ENCODE data around the gene CALML5.

CALML5 gene

GRCh38 chr10:5450605-5451384 lies 48.6 kb downstream of the CALML5 start:
- no peak overlapping the region for H3K56ac ChIP-seq (ENCODE audit: low read length)
- no peak overlapping the region for H2AK5ac ChIP-seq (ENCODE audit: low read length)
- no peak overlapping the region for H3K4ac ChIP-seq (ENCODE audit: low read depth, low read length)
- H3K27ac ChIP-seq (ENCODE audit: low read depth, low read length): no peak overlapping the region
- DNase-seq: no peak
- H4K8ac ChIP-seq (ENCODE audit: low read depth, low read length): no peak overlapping the region
- peaks cover 8% of the 10 kb centered on the region for H3K36me3 ChIP-seq (ENCODE audit: control insufficient read depth, insufficient read depth, low read length)
- H3K4me1 ChIP-seq (ENCODE audit: control insufficient read depth, low read depth, low read length): no peaks in the 10 kb centered on the region
- H3K9ac ChIP-seq (ENCODE audit: low read length): no peak overlapping the region
- WGBS (ENCODE audit: extremely low coverage, insufficient coverage, low lambda C conversion rate): no CpG with 5 or more reads among the region's 4 CpGs
- no peak overlapping the region for H3K4me3 ChIP-seq (ENCODE audit: low read length)
- H3K23ac ChIP-seq (ENCODE audit: low read length): no peak overlapping the region
- no peak overlapping the region for H3K18ac ChIP-seq (ENCODE audit: low read length)
- H2BK120ac ChIP-seq (ENCODE audit: low read depth, low read length): no peak overlapping the region
- H3K4me2 ChIP-seq (ENCODE audit: low read length): no peak overlapping the region
- H2BK5ac ChIP-seq (ENCODE audit: low read length): no peak overlapping the region
- H3K79me1 ChIP-seq (ENCODE audit: low read length): peaks cover 2% of the 10 kb centered on the region
- no peak overlapping the region for H4K5ac ChIP-seq (ENCODE audit: low read length)
- no peaks in the 10 kb centered on the region for H3K27me3 ChIP-seq (ENCODE audit: insufficient read depth, low read length, poor library complexity)
- H2BK15ac ChIP-seq (replicated peaks; ENCODE audit: low read depth): no peak overlapping the region
- H3K79me2 ChIP-seq (ENCODE audit: control insufficient read depth, insufficient read depth, low read length): peaks cover 15% of the 10 kb centered on the region

GRCh38 chr10:5449823-5450222 lies 49.5 kb downstream of the CALML5 start:
- peaks cover 15% of the 10 kb centered on the region for H3K79me2 ChIP-seq (ENCODE audit: control insufficient read depth, insufficient read depth, low read length)
- H3K36me3 ChIP-seq (ENCODE audit: control insufficient read depth, insufficient read depth, low read length): peaks cover 7% of the 10 kb centered on the region
- H3K4me3 ChIP-seq (ENCODE audit: low read length): no peak overlapping the region
- no peak overlapping the region for H3K9ac ChIP-seq (ENCODE audit: low read length)
- H2AK5ac ChIP-seq (ENCODE audit: low read length): no peak overlapping the region
- H4K5ac ChIP-seq (ENCODE audit: low read length): no peak overlapping the region
- no CpG with 5 or more reads among the region's 8 CpGs for WGBS (ENCODE audit: extremely low coverage, insufficient coverage, low lambda C conversion rate)
- H2BK5ac ChIP-seq (ENCODE audit: low read length): no peak overlapping the region
- H3K4me2 ChIP-seq (ENCODE audit: low read length): no peak overlapping the region
- no peaks in the 10 kb centered on the region for H3K4me1 ChIP-seq (ENCODE audit: control insufficient read depth, low read depth, low read length)
- no peak overlapping the region for H2BK15ac ChIP-seq (replicated peaks; ENCODE audit: low read depth)
- no peak overlapping the region for H3K4ac ChIP-seq (ENCODE audit: low read depth, low read length)
- peak; percentile 63 for DNase-seq
- H3K23ac ChIP-seq (ENCODE audit: low read length): no peak overlapping the region
- no peak overlapping the region for H4K8ac ChIP-seq (ENCODE audit: low read depth, low read length)
- H3K27ac ChIP-seq (ENCODE audit: low read depth, low read length): no peak overlapping the region
- H3K79me1 ChIP-seq (ENCODE audit: low read length): peaks cover 2% of the 10 kb centered on the region
- no peak overlapping the region for H2BK120ac ChIP-seq (ENCODE audit: low read depth, low read length)
- H3K56ac ChIP-seq (ENCODE audit: low read length): no peak overlapping the region
- no peaks in the 10 kb centered on the region for H3K27me3 ChIP-seq (ENCODE audit: insufficient read depth, low read length, poor library complexity)
- H3K18ac ChIP-seq (ENCODE audit: low read length): no peak overlapping the region

DNA sequence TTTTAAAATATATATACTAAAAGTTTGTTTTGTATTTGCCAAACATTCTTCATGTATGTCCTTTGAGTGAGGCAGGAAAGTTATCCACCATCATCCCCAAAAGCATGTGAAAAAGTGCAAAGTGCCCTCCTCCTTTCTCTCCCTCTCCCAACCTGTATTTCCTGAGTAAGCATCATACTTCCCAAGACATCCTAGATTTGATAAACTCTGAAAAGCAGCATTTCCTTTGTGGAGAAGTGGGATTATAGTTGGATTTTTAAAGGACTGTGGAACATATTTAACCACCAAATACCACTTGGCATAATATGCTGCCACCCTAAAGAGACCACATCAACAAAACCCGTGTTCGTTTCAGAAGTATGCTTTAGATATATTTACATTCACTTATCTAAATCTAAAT lies 50.1 kb downstream of the CALML5 start:
- Histone ChIP-seq H3K4me1 (ENCODE audit: control insufficient read depth, low read depth, low read length) (no peaks in the 10 kb centered on the region), H3K36me3 (ENCODE audit: control insufficient read depth, insufficient read depth, low read length) (peaks cover 7% of the 10 kb centered on the region), H3K27me3 (ENCODE audit: insufficient read depth, low read length, poor library complexity) (no peaks in the 10 kb centered on the region), H3K79me2 (ENCODE audit: control insufficient read depth, insufficient read depth, low read length) (peaks cover 15% of the 10 kb centered on the region), H3K9ac (ENCODE audit: low read length) (no peak overlapping the region), H3K4ac (ENCODE audit: low read depth, low read length) (no peak overlapping the region), H3K4me2 (ENCODE audit: low read length) (no peak overlapping the region), H3K27ac (ENCODE audit: low read depth, low read length) (no peak overlapping the region), H4K5ac (ENCODE audit: low read length) (no peak overlapping the region), H2AK5ac (ENCODE audit: low read length) (no peak overlapping the region), H3K23ac (ENCODE audit: low read length) (no peak overlapping the region), H4K8ac (ENCODE audit: low read depth, low read length) (no peak overlapping the region), H3K56ac (ENCODE audit: low read length) (no peak overlapping the region), H2BK120ac (ENCODE audit: low read depth, low read length) (no peak overlapping the region), H3K4me3 (ENCODE audit: low read length) (no peak overlapping the region), H2BK15ac (replicated peaks; ENCODE audit: low read depth) (no peak overlapping the region), H3K79me1 (ENCODE audit: low read length) (peaks cover 2% of the 10 kb centered on the region), H2BK5ac (ENCODE audit: low read length) (no peak overlapping the region), H3K18ac (ENCODE audit: low read length) (no peak overlapping the region)
- no CpG with 5 or more reads among the region's 2 CpGs for WGBS (ENCODE audit: extremely low coverage, insufficient coverage, low lambda C conversion rate)
- no peak for DNase-seq
